Keratinocyte (primary cell): ENCODE results near the gene SNAPC1.

Experiments used
- CTCF ChIP-seq, 3 experiments: IDR thresholded peaks in 1 of 3; conservative IDR thresholded peaks in 1 of 3; optimal IDR thresholded peaks in 1 of 3; 2 replicates in 2 of 3; 3 replicates in 1 of 3; pipeline versions ENCODE3 to v1.5.1; 2011; ENCODE audit warnings: low read length in 3 of 3, mild to moderate bottlenecking in 3 of 3, moderate library complexity in 2 of 3, control low read depth in 1 of 3, inconsistent platforms in 1 of 3; ENCODE audit not compliant: insufficient read depth in 2 of 3; ENCODE audit errors: extremely low read depth in 1 of 3
- EZH2 ChIP-seq: IDR thresholded peaks from one replicate; pipeline ENCODE4 v1.6.1; 2012; ENCODE audit warnings: inconsistent platforms, mild to moderate bottlenecking, low read length, moderate library complexity

DNA sequence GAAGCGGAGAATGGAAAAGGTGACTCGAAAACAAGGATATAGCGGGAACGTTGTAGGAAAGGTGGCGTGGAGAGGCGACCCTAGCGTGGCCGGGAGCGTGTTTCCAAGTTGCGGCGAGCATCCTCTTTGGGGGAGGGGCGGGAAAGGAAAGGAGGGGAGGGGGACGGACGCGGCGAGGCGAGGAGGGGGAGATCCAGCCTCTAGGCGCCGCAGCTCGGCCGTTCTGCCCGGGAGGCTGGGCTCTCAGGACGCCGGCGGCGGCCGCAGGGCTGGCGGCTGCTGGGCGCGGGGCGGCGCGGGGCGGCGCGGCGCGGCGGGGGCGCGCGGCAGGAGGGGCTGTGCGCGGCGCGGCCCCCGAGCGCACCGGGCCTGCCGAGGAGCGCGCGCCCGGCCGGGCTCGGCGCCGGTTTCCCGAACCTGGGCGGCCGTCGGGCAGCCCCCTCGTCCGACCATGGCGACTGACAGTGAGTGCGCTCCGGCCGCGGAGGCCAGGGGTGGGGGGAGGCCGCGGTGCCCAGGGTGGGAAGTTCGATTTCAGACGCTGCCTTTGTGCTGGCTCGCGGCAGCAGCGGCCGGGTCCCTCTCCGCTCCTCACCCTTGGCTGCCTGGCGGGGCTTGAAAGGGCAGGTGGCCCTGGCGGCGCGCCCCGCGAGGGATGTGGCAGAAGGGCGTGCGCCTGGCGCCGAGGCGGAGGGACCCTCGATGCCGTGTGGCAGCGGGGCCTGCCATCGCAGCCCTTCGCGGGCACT lies 50.3 kb downstream of the SNAPC1 start, which contains the start of gene SYT16:
- TF ChIP-seq CTCF (optimal IDR thresholded peaks at IDR 0.05 in 1 of 3, IDR thresholded peaks at IDR 0.05 in 1 of 3, conservative IDR thresholded peaks at IDR 0.05 in 1 of 3; ENCODE audit: extremely low read depth in 1 of 3, insufficient read depth in 2 of 3, low read length in 3 of 3) (no peak), EZH2 (no peak)
